Measurements from ENCODE around the gene RNF212.

- TF ChIP-seq CTCF (conservative IDR thresholded peaks at IDR 0.05; ENCODE audit: low read length) = no peak
- no peak for TF ChIP-seq EZH2phosphoT487 (IDR thresholded peaks at IDR 0.05; ENCODE audit: borderline replicate concordance)
Measured at GRCh38 chr4:1091561-1091995, 21.8 kb downstream of the RNF212 start.
